K562 (cell line): ENCODE results near the gene FBXW9. TPM values are rescaled to one million over a fixed set of nuclear protein-coding genes. Genes with fewer than 3 reads are reported as not detected.

Source experiments
- ADNP ChIP-seq: fragments of 200-800 bp; sonication (Bioruptor generic); IDR thresholded peaks from 2 replicates; pipeline ENCODE4 v1.6.1; 2016; ENCODE audit warnings: missing genetic modification characterization, missing compliant biosample characterization
- BDP1 ChIP-seq: IDR thresholded peaks from 3 replicates; pipeline ENCODE4 v1.6.1; 2011; ENCODE audit not compliant: insufficient read length, insufficient read depth
- BRD4 ChIP-seq: fragments of 200-600 bp; sonication (generic); IDR thresholded peaks from 2 replicates; pipeline ENCODE4 v1.6.1; 2017; ENCODE audit warnings: inconsistent platforms
- CBFA2T2 ChIP-seq: fragments of 450-650 bp; conservative IDR thresholded peaks from 2 replicates; pipeline ENCODE4 v1.6.1; 2017; ENCODE audit warnings: mild to moderate bottlenecking
- ERF ChIP-seq: fragments of 450-650 bp; formaldehyde crosslinking; IDR thresholded peaks from 2 replicates; pipeline ENCODE4 v1.4.0; 2020; ENCODE audit warnings: mild to moderate bottlenecking, mixed read lengths
- KHSRP ChIP-seq: fragments of 450-650 bp; IDR thresholded peaks from 2 replicates; pipeline ENCODE4 v1.6.1; 2017
- KLF6 ChIP-seq: fragments of 250-450 bp; sonication (Bioruptor Pico); IDR thresholded peaks from 2 replicates; pipeline ENCODE4 v1.4.0; 2020; ENCODE audit warnings: mild to moderate bottlenecking, moderate library complexity, borderline replicate concordance
- MAFF ChIP-seq: IDR thresholded peaks from 2 replicates; pipeline ENCODE4 v1.6.1; 2012; ENCODE audit warnings: low read length, improper control_type of control experiment
- MAFK ChIP-seq: IDR thresholded peaks from 2 replicates; pipeline ENCODE4 v1.6.1; 2011; ENCODE audit warnings: low read length, improper control_type of control experiment
- MXD1 ChIP-seq: fragments of 250-450 bp; sonication (Bioruptor Pico); IDR thresholded peaks from 2 replicates; pipeline ENCODE4 v1.8.0; 2021; ENCODE audit warnings: borderline replicate concordance, mild to moderate bottlenecking, moderate library complexity; ENCODE audit not compliant: poor library complexity, severe bottlenecking
- NBN ChIP-seq: fragments of 450-650 bp; IDR thresholded peaks from 2 replicates; pipeline ENCODE4 v1.6.1; 2016; ENCODE audit warnings: low read depth, mild to moderate bottlenecking
- NR2F6 ChIP-seq: fragments of 450-650 bp; formaldehyde crosslinking; IDR thresholded peaks from 2 replicates; pipeline ENCODE4 v1.4.0; 2020; ENCODE audit warnings: mild to moderate bottlenecking
- RBM22 ChIP-seq: fragments of 200-400 bp; formaldehyde crosslinking; IDR thresholded peaks from 2 replicates; pipeline ENCODE4 v1.6.1; 2018; ENCODE audit warnings: low read length, low read depth; ENCODE audit not compliant: poor library complexity, severe bottlenecking
- RHOXF2B ChIP-seq: fragments of 250-450 bp; sonication (Bioruptor Pico); conservative IDR thresholded peaks from 2 replicates; pipeline ENCODE4 v1.5.1; 2021
- RNF2 ChIP-seq: sonication (generic); IDR thresholded peaks from 2 replicates; pipeline ENCODE4 v1.6.1; 2016
- TCF15 ChIP-seq: fragments of 250-450 bp; sonication (Bioruptor Pico); IDR thresholded peaks from 2 replicates; pipeline ENCODE4 v1.8.0; 2022; ENCODE audit warnings: moderate library complexity, mild to moderate bottlenecking, inconsistent platforms
- YY1 ChIP-seq, 3 experiments: IDR thresholded peaks; 2 replicates each; pipeline ENCODE4 v1.6.1; 2011; ENCODE audit warnings: low read length in 2 of 3, mild to moderate bottlenecking in 2 of 3, moderate library complexity in 2 of 3, borderline replicate concordance in 1 of 3, control low read depth in 1 of 3, low read depth in 1 of 3; ENCODE audit not compliant: insufficient read depth in 3 of 3, insufficient replicate concordance in 2 of 3, control insufficient read depth in 1 of 3, insufficient read length in 1 of 3; ENCODE audit errors: extremely low read depth in 1 of 3
- ZKSCAN8 ChIP-seq: fragments of 200-800 bp; sonication (Bioruptor generic); IDR thresholded peaks from 2 replicates; pipeline ENCODE4 v1.6.1; 2016; ENCODE audit warnings: missing genetic modification characterization, missing compliant biosample characterization
- ZNF146 ChIP-seq: IDR thresholded peaks from one replicate; pipeline ENCODE4 v1.6.1; 2018; ENCODE audit warnings: missing compliant biosample characterization; ENCODE audit not compliant: unreplicated experiment
- ZNF175 ChIP-seq: fragments of 200-800 bp; sonication (Bioruptor generic); IDR thresholded peaks from 2 replicates; pipeline ENCODE4 v1.6.1; 2016; ENCODE audit warnings: low read depth, mild to moderate bottlenecking, missing genetic modification characterization, missing compliant biosample characterization
- ZNF282 ChIP-seq: sonication (generic); formaldehyde crosslinking; IDR thresholded peaks from 2 replicates; pipeline ENCODE4 v1.8.1; 2023; ENCODE audit warnings: missing genetic modification reagents
- ZNF551 ChIP-seq: fragments of 250-450 bp; sonication (Bioruptor Pico); IDR thresholded peaks from 2 replicates; pipeline ENCODE4 v1.5.0; 2021; ENCODE audit warnings: mild to moderate bottlenecking, moderate library complexity
- polyA plus RNA-seq, 8 experiments: library from polyadenylated mRNA; depleted of rRNA in 4 of 8; stranded (reverse) in 5 of 8; unstranded in 3 of 8; fragments of >200 nt; fragmentation: Nextera tagmentation in 2 of 8; fragmentation: Illumina TruSeq in 1 of 8; extraction: Ambion mirVana in 2 of 8; extraction: Trizol in 1 of 8; gene quantifications; 2 replicates each; pipeline versions ENCODE4 v1.2.1 to v1.2.3, GENCODE V29; 2011 to 2014; ENCODE audit warnings: inconsistent platforms in 1 of 8, missing spikeins in 1 of 8
- total RNA-seq, 7 experiments: library from RNA; depleted of rRNA in 6 of 7; stranded (reverse); fragments of >200 nt in 6 of 7; fragmentation: Illumina TruSeq in 2 of 7; extraction: Trizol in 2 of 7; gene quantifications; 2 replicates each; pipeline versions ENCODE4 v1.2.1 to v1.2.3, GENCODE V29; 2011 to 2021; ENCODE audit warnings: low replicate concordance in 1 of 7
- TF ChIP-seq, protein P1 (sequence below): fragments of 450-650 bp; IDR thresholded peaks from one replicate; pipeline ENCODE4 v1.6.1; 2018; ENCODE audit warnings: mild to moderate bottlenecking, moderate library complexity; ENCODE audit not compliant: partially characterized antibody
- TF ChIP-seq, protein P2 (sequence below): sonication (generic); formaldehyde crosslinking; IDR thresholded peaks from 2 replicates; pipeline ENCODE4 v1.8.1; 2022; ENCODE audit warnings: missing genetic modification reagents
- TF ChIP-seq, protein P3 (sequence below): fragments of 250-450 bp; sonication (Bioruptor Pico); IDR thresholded peaks from 2 replicates; pipeline ENCODE4 v1.6.1; 2021; ENCODE audit warnings: mild to moderate bottlenecking

FBXW9 gene
- total and polyA plus RNA-seq, 9 of the 15 experiments (the other 6 are each of a cell fraction or from before 2014, with no cell fraction given): 0.23 to 21.7 (median 6.2) TPM

- TF ChIP-seq NR2F6 (CRISPR knock-in tag) (peak; percentile 85; the same call in 1 of the 2 replicates), RHOXF2B (0 out of 2 replicates have a peak, but pooled peaks have one; percentile 35), TCF15 (0 out of 2 replicates have a peak, but pooled peaks have one; percentile 20), ZNF551 (CRISPR knock-in tag) (no peak), ZNF146 (no peak), ZKSCAN8 (no peak), MXD1 (CRISPR knock-in tag) (peak; percentile 39), ZNF282 (CRISPR knock-in tag) (no peak), ADNP (tag) (no peak), BRD4 (no peak; the same call in 1 of the 2 replicates), YY1 (IDR thresholded peaks at IDR 0.05; ENCODE audit: borderline replicate concordance in 1 of 3, control insufficient read depth in 1 of 3, extremely low read depth in 1 of 3, insufficient read depth in 3 of 3, insufficient read length in 1 of 3, insufficient replicate concordance in 2 of 3, low read depth in 1 of 3, low read length in 2 of 3) (peak in 2 of 3 experiments; percentile 44 to 77), MAFF (no peak), MAFK (peak; percentile 9; the same call in 1 of the 2 replicates), KLF6 (CRISPR knock-in tag) (0 out of 2 replicates have a peak, but pooled peaks have one; percentile 24), NBN (peak; percentile 54; the same call in 1 of the 2 replicates), RNF2 (no peak), ERF (CRISPR knock-in tag) (0 out of 2 replicates have a peak, but pooled peaks have one; percentile 69), KHSRP (no peak), CBFA2T2 (no peak), ZNF175 (CRISPR knock-in tag) (0 out of 2 replicates have a peak, but pooled peaks have one; percentile 35), RBM22 (peak; percentile 56), BDP1 (no peak)
- TF ChIP-seq, protein P1, sequence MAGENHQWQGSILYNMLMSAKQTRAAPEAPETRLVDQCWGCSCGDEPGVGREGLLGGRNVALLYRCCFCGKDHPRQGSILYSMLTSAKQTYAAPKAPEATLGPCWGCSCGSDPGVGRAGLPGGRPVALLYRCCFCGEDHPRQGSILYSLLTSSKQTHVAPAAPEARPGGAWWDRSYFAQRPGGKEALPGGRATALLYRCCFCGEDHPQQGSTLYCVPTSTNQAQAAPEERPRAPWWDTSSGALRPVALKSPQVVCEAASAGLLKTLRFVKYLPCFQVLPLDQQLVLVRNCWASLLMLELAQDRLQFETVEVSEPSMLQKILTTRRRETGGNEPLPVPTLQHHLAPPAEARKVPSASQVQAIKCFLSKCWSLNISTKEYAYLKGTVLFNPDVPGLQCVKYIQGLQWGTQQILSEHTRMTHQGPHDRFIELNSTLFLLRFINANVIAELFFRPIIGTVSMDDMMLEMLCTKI: no peak
- TF ChIP-seq, protein P2, sequence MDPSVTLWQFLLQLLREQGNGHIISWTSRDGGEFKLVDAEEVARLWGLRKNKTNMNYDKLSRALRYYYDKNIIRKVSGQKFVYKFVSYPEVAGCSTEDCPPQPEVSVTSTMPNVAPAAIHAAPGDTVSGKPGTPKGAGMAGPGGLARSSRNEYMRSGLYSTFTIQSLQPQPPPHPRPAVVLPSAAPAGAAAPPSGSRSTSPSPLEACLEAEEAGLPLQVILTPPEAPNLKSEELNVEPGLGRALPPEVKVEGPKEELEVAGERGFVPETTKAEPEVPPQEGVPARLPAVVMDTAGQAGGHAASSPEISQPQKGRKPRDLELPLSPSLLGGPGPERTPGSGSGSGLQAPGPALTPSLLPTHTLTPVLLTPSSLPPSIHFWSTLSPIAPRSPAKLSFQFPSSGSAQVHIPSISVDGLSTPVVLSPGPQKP (CRISPR knock-in tag): no peak
- TF ChIP-seq, protein P3, sequence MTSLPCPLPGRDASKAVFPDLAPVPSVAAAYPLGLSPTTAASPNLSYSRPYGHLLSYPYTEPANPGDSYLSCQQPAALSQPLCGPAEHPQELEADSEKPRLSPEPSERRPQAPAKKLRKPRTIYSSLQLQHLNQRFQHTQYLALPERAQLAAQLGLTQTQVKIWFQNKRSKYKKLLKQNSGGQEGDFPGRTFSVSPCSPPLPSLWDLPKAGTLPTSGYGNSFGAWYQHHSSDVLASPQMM: no peak
Observed at GRCh38 chr19:12669270-12670158, 26.9 kb downstream of the FBXW9 start (continued).
